Peyer's patch (tissue), 4 donors: ENCODE results near the gene AGFG1. TPM values are rescaled to one million over a fixed set of nuclear protein-coding genes. Genes with fewer than 3 reads are reported as not detected.
"Not testable (repeated sequence)": the region's sequence is repeated elsewhere in the genome, so short reads cannot be mapped to it uniquely, and the experiment has no call there.

Experiments used
- DNase-seq, 3 donors: peaks; one replicate each; pipeline ENCODE4 v3.0.0-alpha.2; 2017 to 2019
- H3K27ac ChIP-seq, 4 donors: fragments of 200-600 bp; sonication (generic); one replicate each; pipeline ENCODE4 v1.5.1; 2016 to 2019
- H3K27me3 ChIP-seq, 2 donors: fragments of 200-600 bp; sonication (generic); one replicate each; pipeline ENCODE4 v1.5.1; 2019
- H3K36me3 ChIP-seq, 3 donors: fragments of 200-600 bp; sonication (generic); one replicate each; pipeline ENCODE4 v1.5.1; 2016 to 2019
- H3K4me1 ChIP-seq, 4 donors: fragments of 200-600 bp; sonication (generic); one replicate each; pipeline ENCODE4 v1.5.1; 2016 to 2019
- H3K4me3 ChIP-seq, 4 donors: fragments of 200-600 bp; sonication (generic); 1 replicate in 3 of 4; 2 replicates in 1 of 4; pipeline ENCODE4 v1.5.1; 2016 to 2019; ENCODE audit warnings: mild to moderate bottlenecking in 1 of 4
- H3K9me3 ChIP-seq, 4 donors: fragments of 200-600 bp; sonication (generic); one replicate each; pipeline ENCODE4 v1.5.1; 2016 to 2019; ENCODE audit warnings: mild to moderate bottlenecking in 1 of 4
- POLR2A ChIP-seq, 2 donors: fragments of 450-650 bp; IDR thresholded peaks; one replicate each; pipeline ENCODE4 v1.5.1; 2017; ENCODE audit warnings: antibody characterized with exemption in 2 of 2, mild to moderate bottlenecking in 2 of 2, moderate library complexity in 2 of 2
- total RNA-seq, 4 donors: library from RNA; depleted of rRNA; stranded (reverse); fragments of >200 nt; gene quantifications; one replicate each; pipeline ENCODE4 v1.1.0, GENCODE V29; 2016
- TF ChIP-seq, protein P1 (sequence below), 6 experiments: fragments of 450-650 bp in 4 of 6; fragments of 200-600 bp in 2 of 6; sonication (generic) in 1 of 6; IDR thresholded peaks; one replicate each; pipeline ENCODE4 v1.5.1; 2017 to 2019; ENCODE audit warnings: antibody characterized with exemption in 6 of 6, mild to moderate bottlenecking in 3 of 6, moderate library complexity in 1 of 6

Gene AGFG1
- total RNA-seq, 4 donors from 2014 or later: 24.8 to 68.1 (median 62.6) TPM

DNA sequence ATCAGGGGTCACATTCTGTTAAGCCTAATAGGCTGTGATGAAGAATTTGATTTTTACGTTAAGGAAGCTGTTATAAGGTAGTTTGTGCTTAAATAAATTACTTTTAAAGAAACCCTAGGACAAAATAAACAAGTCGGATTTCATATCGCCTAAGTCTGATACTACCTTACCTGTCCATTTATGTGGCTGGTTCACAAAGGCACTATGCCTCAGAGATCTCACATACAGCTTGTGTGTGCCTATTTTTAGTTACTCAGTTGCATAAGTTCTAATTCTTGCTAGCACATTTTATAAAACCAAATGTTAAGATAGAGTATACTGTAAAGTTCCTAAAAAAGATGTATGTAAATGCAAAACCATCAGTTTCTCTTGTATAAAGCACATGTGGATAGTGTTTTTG, 40.0 kb downstream of the AGFG1 start:
- DNase-seq: no peak
- H3K9me3 ChIP-seq: no peaks in the 10 kb centered on the region
- H3K36me3 ChIP-seq: peaks cover 0 to 4% (median 0%) of the 10 kb centered on the region in 3 donors
- H3K27me3 ChIP-seq: no peaks in the 10 kb centered on the region
- H3K27ac ChIP-seq: no peak overlapping the region
- TF ChIP-seq, protein P1, sequence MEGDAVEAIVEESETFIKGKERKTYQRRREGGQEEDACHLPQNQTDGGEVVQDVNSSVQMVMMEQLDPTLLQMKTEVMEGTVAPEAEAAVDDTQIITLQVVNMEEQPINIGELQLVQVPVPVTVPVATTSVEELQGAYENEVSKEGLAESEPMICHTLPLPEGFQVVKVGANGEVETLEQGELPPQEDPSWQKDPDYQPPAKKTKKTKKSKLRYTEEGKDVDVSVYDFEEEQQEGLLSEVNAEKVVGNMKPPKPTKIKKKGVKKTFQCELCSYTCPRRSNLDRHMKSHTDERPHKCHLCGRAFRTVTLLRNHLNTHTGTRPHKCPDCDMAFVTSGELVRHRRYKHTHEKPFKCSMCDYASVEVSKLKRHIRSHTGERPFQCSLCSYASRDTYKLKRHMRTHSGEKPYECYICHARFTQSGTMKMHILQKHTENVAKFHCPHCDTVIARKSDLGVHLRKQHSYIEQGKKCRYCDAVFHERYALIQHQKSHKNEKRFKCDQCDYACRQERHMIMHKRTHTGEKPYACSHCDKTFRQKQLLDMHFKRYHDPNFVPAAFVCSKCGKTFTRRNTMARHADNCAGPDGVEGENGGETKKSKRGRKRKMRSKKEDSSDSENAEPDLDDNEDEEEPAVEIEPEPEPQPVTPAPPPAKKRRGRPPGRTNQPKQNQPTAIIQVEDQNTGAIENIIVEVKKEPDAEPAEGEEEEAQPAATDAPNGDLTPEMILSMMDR (IDR thresholded peaks at IDR 0.05): no peak
- TF ChIP-seq POLR2A (IDR thresholded peaks at IDR 0.05): no peak
- H3K4me1 ChIP-seq: peaks cover 0 to 49% (median 2%) of the 10 kb centered on the region in 4 donors
- H3K4me3 ChIP-seq: no peak overlapping the region

DNA sequence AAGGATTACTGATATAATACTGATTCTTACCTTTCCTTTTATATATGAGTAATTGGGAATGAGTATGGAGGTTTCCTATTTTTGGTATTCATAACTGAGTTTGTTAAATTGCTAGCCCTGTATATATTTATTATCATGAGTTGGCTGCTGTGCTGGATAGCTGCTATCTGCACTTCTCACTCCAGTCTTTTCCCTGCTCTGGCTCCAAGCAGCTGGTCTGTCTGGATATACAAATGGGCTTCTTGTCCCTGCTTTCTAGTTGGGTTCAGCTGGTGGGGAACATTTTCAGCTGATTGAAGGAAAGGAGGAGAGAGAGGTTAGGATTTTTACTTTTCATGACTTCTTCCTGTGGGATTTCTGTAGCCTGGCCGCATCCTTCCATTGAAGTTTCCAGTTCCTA, 41.2 kb downstream of the AGFG1 start:
- H3K27ac ChIP-seq: no peak overlapping the region
- no peak for DNase-seq
- H3K4me1 ChIP-seq: peaks cover 0 to 46% (median 2%) of the 10 kb centered on the region in 4 donors
- H3K27me3 ChIP-seq: no peaks in the 10 kb centered on the region
- TF ChIP-seq POLR2A (IDR thresholded peaks at IDR 0.05): no peak
- TF ChIP-seq, protein P1 (IDR thresholded peaks at IDR 0.05): no peak
- H3K4me3 ChIP-seq: no peak overlapping the region
- H3K36me3 ChIP-seq: peaks cover 0 to 4% (median 0%) of the 10 kb centered on the region in 3 donors
- H3K9me3 ChIP-seq: no peaks in the 10 kb centered on the region

DNA sequence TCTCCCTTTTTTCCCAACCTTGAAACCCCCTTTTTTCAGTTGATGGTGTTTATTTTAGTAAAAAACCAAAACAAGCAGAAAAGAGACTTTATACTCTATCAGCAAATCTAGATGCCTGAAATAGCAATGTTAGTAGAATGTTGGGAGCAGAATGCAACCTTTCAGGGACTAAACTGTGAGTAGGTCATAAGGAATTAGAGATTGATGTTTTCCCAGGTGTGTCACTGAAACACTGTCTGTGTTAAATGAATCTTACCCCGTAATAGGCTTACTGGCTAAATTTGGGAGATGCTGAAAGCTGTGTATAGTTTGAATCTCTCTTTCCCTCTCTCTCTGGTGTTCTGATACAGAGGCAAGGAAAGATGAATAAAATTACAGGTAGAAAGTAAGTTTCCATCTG, 43.8 kb downstream of the AGFG1 start:
- no peak overlapping the region for H3K4me3 ChIP-seq
- H3K36me3 ChIP-seq: peaks cover 0 to 10% (median 0%) of the 10 kb centered on the region in 3 donors
- no peaks in the 10 kb centered on the region for H3K27me3 ChIP-seq
- H3K9me3 ChIP-seq: no peaks in the 10 kb centered on the region
- no peak for DNase-seq
- no peak for TF ChIP-seq POLR2A (IDR thresholded peaks at IDR 0.05)
- TF ChIP-seq, protein P1 (IDR thresholded peaks at IDR 0.05): no peak
- H3K4me1 ChIP-seq: peaks cover 0 to 29% (median 2%) of the 10 kb centered on the region in 4 donors
- no peak overlapping the region for H3K27ac ChIP-seq

DNA sequence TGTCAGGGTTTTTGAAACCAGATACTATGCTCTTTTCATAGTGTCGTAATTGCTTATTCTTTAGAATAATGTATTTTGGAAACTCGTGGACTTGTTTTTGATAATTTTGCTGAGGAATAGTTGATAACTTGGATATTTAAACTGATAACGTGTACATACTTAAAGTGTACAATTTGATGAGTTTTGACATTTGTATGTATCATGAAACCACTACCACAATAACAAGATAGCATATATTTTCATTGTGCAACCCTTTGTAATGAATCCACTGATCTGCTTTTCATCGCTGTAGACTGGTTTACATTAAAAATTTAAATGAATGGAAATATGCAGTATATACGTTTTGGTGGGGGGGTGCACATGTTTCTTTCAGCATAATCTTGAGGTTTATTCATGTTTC, 45.8 kb downstream of the AGFG1 start:
- TF ChIP-seq, protein P1 (IDR thresholded peaks at IDR 0.05): no peak
- no peak for TF ChIP-seq POLR2A (IDR thresholded peaks at IDR 0.05)
- Histone ChIP-seq H3K27ac (no peak overlapping the region), H3K4me1 (peaks cover 0 to 12% (median 2%) of the 10 kb centered on the region in 4 donors)

DNA sequence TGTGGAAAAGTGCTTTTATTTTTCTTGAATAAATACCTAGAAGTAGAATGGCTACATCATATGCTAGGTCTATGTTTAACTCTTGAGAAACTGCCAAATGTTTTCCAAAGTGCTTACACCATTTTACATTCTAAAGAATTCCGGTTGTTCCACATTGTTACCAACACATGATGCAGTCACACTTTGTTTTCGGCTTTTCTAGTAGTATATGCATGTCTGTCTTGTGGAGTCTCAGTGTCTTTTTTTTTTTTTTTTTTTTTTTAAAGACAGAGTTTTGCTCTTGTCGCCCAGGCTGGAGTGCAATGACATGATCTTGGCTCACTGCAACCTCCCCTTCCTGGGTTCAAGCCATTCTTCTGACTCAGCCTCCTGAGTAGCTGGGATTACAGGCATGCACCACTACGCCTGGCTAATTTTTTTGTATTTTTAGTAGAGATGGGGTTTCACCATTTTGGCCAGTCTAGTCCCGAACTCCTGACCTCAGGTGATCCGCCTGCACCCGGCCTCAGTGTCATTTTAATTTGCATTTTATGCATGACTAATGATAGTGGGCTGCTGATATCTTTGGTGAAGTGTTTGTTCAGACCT, 46.4 kb downstream of the AGFG1 start:
- peaks cover 0 to 12% (median 2%) of the 10 kb centered on the region in 4 donors for H3K4me1 ChIP-seq
- not testable (repeated sequence) for H3K9me3 ChIP-seq, H3K4me3 ChIP-seq, H3K27ac ChIP-seq, DNase-seq, H3K27me3 ChIP-seq
- peaks cover 0 to 17% (median 0%) of the 10 kb centered on the region in 3 donors for H3K36me3 ChIP-seq

More for the DNA sequence above, 45.8 kb downstream of the AGFG1 start:
- Histone ChIP-seq H3K36me3 (peaks cover 0 to 17% (median 0%) of the 10 kb centered on the region in 3 donors), H3K4me3 (no peak overlapping the region), H3K27me3 (no peaks in the 10 kb centered on the region), H3K9me3 (no peaks in the 10 kb centered on the region)
- no peak for DNase-seq

DNA sequence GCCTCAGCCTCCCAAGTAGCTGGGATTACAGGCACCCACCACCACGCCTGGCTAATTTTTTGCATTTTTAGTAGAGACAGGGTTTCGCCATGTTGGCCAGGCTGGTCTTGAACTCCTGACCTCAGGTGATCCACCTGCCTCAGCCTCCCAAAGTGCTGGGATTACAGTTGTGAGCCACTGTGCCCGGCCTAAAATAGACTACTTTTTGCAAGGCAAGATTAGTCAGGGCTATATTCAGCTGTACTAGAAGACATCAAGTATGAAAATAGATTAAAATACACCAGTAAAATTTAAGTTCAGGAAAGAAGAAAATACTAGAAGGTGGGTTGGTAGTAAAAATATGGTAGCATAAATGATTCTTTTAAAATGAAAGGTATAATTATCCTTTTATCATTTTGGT, 49.2 kb downstream of the AGFG1 start:
- not testable (repeated sequence) for H3K4me1 ChIP-seq, H3K27me3 ChIP-seq, H3K27ac ChIP-seq, H3K9me3 ChIP-seq, H3K4me3 ChIP-seq, DNase-seq
- H3K36me3 ChIP-seq: peaks cover 0 to 38% (median 0%) of the 10 kb centered on the region in 3 donors

DNA sequence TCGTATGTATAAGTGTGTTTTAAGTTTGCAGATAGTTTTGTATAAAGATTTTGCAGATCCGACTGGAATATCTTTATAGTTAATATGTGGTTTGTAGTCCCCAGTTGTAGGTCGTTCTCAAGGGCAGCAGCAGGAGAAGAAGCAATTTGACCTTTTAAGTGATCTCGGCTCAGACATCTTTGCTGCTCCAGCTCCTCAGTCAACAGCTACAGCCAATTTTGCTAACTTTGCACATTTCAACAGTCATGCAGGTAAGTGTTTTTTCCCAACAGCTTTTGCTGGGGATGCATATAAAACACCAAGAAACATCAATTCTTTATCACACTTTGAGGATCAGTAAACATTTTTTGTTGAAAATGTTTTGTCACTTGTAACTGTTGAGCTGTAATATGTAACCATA, 52.7 kb downstream of the AGFG1 start:
- H3K27me3 ChIP-seq: no peaks in the 10 kb centered on the region
- DNase-seq: no peak
- H3K27ac ChIP-seq: no peak overlapping the region
- no peaks in the 10 kb centered on the region for H3K9me3 ChIP-seq
- H3K4me1 ChIP-seq: no peaks in the 10 kb centered on the region
- H3K36me3 ChIP-seq: peaks cover 0 to 60% (median 0%) of the 10 kb centered on the region in 3 donors
- TF ChIP-seq, protein P1 (IDR thresholded peaks at IDR 0.05): no peak
- no peak for TF ChIP-seq POLR2A (IDR thresholded peaks at IDR 0.05)
- H3K4me3 ChIP-seq: no peak overlapping the region
